NCI-H1436 (cell line): ENCODE results near the gene CEP68.
A peak's percentile ranks its signal among the peaks of the same experiment; 100 is the strongest.
"Not testable (repeated sequence)": the region's sequence is repeated elsewhere in the genome, so short reads cannot be mapped to it uniquely, and the experiment has no call there.

ENCODE experiments used
- DNase-seq: peaks from one replicate; lab custom pipeline; 2025; lab: John Stamatoyannopoulos, UW

The CEP68 gene

DNA sequence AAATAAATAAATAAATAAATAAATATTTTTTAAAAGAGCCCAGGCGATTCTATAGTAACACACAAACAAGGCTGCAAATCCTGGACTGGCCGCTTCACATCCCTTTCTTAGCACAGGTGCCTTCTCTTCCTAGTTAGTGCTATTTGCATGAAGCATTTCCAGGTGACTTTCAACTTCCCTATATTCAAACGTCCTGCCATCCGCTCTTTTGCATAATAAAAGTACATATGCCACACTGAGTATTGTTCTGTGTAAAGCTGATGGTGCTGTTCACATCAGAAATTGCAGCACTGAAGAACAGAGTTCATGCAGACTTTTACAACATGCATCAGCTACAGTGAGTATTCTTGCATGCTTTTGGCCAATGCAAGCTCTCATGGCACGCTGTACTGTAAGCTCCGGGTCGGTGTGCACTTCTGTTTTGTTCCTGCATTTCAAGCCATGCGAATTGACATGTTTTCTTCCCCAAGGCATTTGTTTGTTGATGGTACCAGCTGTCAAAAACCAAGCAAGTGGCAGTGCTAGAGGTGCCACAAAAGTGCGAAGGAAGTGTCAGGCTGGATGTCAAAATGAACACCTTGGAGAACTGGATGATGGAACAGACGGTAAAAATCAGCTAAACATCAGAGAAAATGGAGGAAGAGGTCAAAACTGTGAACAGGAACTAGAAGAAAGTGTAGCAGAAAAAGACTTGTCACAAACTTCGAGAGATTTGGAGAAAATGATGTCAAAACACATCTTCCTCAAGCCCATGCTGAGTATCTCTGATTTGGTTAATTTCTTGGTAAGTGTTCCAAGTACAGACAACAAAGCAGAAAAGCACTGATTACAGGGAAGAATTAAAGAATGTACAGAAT, 25.5 kb upstream of the CEP68 start:
- no peak for DNase-seq

DNA sequence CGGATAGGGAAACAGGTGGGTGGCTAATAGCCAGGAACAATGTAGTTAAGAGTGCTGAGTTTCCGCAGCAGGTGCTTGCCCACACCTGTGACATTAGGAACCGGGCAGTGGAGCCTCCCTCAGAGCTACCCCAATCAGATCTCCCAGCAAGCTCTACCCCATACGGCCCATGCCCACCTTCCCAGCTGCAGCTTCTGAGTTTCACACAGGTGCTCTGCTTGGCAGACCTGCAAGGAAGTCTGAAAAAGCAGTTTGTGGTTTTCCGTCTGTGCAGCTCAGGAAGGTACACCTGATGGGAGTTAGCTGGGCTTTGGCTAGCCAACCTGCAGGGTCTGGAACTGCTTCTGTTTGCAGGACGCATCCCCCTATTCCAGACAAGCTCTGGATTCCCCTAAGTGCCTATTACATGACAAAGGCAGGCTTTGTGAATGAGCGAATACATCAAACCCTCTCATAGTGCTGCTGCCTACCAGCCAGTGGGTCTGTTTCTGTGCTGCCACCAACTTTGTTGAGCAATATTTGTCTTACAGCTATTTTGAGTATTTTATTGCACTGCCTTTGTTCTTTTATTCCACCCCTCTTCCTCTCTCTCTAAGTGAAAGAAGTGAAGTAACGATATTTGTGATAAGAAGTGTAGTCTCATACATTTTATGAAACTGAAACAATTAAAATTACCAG, 24.7 kb upstream of the CEP68 start:
- no peak for DNase-seq

DNA sequence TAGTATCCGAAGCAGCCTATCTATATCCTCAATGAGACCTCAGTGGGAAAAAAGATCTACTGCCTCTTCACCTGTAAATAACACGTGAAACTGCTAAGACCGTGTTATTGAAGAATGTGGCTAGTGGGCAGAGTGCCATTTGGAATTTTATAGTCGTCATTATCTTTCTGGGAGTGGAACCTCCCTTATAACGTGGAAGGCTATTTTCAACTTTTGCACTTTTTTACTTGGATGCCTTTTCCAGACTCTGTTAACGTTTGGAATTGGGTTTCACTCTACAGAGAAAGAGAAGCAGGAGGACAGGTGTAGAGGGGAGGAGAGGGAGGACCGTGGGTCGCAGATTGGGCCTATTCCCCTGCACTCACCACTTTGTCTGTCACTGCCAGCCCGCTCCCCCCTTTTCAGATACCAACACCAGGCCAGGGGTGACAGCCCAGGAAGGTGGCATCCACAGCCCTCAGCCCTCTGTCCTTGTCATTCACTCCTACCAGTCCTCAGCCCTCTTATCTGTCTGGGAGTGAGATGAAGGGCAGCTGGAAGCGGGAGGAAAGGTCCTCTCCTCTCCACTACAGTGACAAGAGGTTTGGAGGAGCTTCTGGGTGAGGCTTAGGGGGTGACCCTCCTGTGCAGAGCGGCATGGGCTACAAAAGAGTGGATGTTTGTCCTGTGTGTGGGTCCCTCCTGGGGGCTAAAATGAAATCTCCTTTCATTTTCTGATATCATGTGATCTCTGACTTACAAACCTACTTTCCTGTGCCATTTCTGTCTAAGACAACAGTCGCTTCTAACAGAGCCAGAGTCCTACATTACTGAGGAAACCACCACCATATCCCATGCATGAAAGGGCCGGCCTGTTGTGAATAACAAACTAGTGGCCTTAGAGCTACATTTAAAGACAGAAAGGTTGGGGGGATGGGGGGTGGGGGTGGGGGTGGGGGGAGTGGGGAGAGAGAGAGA, 23.9 kb upstream of the CEP68 start:
- DNase-seq, result no peak

DNA sequence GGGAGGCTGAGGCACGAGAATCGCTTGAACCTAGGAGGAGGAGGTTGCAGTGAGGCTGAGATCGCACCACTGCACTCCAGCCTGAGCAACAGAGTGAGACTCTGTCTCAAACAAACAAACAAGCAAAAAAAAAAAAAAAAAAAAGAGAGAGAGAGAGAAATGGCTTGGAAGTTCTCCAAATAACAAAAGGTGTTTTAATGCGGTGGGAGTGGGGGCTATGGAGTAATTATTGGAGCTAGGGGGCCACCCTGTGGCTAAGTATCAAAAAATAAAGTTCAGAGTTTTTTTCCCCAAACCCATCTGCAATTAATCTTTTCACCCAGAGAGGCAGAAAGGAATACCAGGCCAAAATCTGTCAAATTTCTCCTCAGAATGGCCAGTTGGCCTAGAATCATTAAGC, 23.0 kb upstream of the CEP68 start:
- no peak for DNase-seq

DNA sequence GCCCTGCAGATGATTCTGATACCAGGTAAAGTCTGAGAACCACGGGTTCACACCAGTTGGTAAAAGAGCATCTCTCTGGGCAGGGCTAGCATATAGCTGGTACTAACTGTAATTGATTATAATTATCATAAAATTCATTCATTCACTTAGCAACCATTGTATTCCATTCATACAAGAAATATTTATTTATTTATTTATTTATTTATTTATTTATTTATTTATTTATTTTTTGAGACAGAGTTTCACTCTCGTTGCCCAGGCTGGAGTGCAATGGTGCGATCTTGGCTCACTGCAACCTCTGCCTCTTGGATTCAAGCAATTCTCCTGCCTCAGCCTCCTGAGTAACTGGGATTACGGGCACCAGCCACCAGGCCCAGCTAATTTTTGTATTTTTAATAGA, 22.5 kb upstream of the CEP68 start:
- not testable (repeated sequence) for DNase-seq

DNA sequence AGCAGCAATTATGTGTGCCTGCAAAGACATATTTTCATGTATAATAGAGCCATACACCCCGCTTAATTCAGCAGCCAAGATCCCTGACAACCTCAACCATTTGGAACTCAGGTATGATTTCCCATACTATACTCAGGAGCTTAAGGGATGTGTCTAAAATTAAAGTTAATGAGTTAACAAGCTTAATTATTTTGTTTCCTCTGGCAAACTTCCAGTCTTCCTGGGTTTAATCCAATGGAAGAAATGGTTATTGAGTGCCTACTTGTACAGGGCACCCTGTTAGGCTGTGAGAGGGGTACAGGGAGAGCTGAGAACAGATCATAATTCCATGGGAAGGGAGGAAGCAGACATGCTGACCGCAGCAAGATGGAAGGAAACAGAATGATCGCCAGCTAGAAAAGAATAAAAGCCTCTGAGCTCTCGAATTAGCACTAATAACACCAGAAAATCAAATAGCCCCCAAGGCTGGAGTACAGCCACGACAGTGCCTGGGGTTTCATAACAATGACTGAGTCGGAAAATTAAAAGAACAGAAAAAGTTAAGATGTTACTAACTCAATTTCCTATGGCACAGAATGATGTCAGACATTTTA, 20.8 kb upstream of the CEP68 start:
- no peak for DNase-seq

DNA sequence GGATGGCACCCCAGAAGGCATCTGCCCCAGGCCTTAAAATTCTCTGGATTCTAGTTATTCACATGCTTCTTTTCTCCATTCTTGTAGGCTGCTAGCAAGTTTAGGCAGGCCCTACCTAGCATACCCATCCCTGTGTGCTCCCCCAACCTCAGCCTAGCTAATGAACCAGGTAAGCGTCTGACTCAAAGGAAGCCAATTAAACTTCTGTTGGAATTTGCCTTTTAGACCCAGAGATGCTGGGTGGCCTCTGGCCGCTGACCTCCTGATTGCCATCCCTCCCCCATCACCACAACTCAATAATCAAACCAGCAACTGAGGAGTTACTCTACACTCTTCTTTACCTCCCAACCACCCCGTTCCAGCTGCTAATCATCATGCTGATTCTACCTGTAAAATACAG, 19.0 kb upstream of the CEP68 start:
- DNase-seq, result no peak

DNA sequence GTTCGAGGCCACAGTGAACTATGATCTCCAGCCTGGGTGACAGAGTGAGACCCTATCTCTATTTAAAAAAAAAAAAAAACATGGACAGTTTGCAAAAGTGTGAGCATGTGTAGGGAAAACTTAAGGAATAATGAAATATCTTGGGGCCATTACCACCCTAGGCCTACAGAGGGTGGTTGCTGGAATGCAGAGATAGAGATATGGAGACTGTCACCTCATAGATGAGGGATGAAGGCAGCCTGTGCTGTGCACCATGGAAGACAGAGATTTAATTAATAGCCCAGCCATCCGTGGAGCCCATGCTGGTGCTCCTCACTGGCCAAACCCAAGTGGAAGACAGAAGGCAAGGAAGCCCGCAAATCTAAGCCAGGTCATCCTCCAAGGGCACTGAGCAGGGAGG, 16.6 kb upstream of the CEP68 start:
- DNase-seq, result no peak

DNA sequence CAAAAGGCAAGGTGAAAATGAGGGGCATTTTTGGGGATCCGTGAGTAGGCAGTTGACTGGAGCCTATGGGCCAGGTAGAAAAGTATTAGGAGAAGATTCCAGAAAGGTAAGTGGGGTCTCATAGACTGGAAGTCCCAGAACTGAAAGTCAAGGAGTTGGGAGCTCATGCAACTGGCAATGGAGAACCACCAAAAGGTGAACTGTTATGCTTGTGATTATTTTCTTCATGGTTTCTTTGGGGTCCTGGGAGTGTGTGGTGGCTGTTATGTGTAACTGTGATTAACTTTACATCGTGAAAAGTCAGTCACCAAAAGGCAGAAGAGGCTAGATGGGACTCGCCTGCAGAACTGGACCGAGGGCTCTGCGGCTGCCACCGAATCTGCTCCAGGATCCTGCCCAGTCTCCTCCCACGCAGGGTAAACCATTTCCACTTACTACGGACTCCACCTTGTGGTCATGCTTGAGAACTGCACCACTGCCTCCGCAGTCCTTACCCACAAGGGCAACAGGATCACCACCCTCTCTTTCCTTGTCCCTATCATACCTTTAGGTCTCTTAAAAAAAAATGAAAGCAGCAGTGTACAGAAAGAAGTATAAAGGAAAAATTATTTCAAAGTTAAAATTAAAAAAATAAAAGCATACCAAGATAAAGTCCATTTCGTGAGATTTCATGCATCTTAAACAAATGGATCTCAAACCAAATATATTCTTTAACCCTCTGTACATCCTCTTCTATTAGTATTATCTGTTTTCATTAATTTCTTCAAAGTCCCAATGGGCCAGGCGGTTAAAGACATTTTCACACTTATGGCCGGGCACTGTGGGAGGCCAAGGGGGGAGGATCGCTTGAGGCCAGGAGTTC, 15.6 kb upstream of the CEP68 start:
- DNase-seq, result peak; percentile 67

DNA sequence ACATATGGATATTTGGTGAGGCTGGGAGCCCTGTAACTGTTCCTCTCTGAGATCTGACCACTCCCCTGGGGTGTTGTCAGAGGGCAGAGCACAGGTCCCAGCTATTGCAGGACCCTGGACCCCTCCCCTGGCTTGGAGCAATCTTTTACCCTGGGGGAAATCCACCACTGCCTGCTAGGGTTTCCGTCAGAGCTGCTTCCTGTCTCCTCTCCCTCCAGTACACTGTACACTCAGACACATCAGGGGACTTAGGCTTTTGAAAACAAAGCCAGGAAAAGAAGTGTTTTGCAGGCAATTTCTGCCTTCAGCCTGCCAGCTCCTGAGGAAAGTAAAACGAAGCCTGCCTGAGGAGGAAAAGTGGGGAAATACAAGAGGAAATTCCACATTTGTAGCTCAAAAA, 13.2 kb upstream of the CEP68 start:
- no peak for DNase-seq

DNA sequence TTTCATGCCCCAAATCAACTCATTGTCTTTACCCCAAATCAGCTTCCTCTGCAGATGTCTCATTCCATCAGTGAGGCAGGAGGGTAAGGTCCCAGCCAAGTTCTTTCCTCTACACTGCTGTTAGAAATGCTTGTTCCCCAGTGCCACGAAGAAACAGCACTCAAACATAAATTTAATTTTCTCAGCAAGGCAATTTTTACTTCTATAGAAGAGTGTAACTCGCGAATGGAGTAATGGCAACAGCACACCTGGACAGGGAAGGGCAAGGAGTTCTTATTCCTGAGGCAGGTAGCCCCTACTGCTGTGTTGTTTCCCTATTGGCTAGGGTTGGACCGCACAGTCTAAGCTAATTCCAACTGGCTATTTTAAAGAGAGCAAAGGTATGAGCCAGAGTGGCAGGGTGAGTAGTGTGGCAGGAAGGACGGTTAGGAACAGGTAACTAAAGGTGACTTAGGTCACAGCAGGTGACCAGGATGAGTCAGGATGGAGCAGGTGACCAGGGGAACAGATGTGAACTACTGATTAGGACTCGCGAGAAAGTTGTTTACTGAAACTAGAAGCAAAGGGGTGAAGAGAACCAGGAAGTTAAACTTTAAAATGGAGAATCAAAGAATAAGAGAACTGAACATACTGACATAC, 12.0 kb upstream of the CEP68 start:
- no peak for DNase-seq

DNA sequence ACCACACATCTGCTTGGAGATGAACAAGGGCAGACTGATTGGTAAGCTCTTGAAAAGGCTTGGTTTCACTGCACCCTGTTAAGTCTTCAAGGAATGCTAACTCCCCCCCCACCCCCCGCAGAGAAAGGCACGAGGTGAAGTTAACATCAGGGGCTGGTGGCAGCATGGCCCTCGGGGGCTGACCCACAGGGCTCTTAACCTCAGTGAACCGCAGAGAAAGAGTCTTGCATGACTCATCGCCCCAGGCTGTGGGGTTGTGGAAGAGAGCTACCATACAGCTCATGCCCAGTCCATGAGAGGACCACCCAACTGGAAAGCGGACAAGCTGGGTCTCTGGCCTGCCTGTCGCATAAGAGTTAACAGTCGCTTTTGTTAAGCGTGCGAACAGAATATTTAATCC, 10.6 kb upstream of the CEP68 start:
- DNase-seq, result no peak

DNA sequence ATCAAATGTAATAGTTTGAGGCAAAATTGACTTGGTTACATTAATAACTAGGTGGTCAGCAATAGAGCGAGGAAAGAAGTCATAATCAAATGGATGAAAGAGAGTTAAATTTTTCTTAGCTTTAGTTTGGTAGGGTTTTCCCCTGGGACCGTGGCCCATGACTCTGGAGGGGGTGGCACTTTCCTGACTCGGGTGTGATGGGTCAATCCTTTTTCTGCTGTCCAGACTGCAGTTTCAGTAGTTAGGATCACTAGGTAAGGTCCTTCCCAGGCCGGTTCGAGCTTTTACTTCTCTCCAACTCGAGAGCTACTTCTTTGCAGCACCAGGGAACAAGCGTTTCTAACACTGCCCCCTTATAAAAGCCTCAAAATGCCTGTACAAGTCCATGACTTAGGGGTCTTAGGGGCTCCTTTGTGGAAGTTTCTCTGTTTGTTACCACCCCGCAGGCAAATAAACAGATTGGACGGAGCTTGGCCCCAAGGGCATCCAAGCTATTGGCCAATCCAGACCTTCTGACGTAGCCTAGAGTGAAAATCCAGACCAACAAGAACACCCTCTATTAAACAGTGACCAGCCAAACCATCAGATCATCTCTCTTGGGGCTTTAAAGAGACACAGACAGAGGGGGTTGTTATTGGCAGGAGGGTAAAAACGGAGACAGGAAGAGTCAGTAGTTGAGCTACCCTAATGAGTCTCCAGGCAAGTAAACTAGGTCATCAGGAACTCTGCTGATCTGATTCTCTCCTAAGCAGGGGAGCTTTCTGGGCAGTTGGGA, 9.4 kb upstream of the CEP68 start:
- DNase-seq, result no peak

DNA sequence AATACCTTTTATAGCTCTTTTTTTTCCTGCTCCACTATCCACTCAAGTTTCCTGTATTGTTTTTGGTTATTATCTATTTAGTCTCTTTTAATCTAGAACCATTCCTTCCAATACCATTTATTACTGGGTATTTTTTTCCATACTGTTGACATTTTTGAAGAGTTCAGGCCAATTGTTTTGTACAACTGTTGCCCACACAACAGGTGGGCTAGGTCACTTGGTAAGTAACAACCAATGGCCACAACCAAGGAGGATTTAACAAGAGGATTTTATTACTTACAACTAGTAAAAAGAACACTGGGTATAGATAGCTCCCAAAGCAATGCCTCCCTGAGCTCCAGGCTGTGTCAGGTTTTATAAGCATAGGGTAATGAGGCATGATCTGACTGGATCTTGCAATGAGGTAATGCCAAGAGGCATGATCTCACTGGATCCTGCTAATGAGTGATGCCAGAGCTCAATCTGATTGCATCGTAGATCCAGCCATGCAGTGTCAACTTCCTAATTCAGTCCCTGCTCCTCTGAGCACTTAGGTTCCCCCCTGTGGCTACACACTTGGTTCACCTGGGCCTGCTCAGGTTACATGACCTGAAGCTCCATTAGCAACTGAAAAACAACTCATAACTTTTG, 7.1 kb upstream of the CEP68 start:
- no peak for DNase-seq

DNA sequence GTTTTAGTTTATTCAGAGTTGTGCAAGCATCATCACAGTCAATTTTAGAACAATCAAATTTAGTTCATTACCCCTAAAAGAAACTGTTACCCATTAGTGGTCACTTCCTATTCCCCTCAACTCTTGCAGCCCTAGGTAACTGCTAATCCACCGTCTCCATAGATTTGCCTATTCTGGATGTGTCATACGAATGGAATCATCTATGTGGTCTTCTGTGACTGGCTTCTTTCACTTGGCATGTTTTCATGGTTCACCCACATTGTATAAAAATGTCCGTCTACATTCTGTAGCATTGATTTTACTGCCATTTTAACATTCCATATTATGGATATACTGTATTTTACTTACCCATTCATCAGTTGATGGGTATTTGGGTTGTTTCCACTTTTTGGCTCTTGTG, 5.3 kb upstream of the CEP68 start:
- no peak for DNase-seq

DNA sequence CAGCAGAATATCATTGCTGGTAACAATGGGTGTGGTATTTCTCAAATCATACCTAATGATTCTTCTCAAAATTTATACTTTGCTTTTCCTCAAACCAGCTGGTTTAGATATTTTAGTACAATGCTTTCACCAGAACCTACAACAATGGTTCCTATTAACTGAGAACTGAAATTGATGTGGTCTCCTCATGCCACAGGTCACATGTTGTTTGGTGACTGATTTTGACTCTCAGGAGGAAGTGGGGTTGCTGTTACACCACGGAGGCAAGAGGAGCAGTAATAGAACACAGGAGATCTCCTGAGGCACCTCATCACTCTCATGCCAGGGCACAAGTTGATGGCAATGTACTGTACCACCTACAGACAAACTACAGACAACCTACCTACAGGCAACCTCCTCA, 3.0 kb upstream of the CEP68 start:
- no peak for DNase-seq

DNA sequence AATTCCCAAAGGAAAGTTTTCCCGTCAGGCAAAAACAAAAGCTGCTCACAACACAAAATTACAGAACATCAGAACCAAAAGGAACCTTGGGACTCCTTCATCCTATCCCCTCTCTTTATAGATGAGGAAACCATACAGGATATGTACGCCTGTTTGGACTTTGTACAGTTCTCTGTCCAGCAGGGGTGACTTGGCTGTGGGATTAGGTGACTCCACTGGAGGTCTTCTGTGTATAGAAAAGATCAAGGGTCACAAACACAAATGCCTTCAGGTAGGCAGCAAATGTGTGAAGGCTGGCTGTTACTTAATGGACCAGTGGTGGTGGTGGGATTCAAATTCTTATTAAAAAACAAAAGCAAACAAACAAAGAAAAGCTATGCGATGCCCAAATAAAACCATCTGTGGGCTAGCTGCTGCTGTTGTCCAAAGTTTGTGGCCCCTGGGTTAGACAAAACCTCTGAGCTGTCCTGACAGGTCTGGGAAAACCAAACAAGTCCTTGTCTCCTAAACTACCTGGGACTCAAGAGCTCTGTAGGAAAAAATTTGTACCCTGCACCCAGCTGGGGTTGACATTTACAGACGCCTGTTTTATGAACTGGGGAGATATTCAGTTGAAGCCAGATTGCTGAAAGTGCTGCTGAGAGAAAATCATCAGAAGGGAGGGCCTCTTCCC, 1.3 kb upstream of the CEP68 start:
- no peak for DNase-seq

DNA sequence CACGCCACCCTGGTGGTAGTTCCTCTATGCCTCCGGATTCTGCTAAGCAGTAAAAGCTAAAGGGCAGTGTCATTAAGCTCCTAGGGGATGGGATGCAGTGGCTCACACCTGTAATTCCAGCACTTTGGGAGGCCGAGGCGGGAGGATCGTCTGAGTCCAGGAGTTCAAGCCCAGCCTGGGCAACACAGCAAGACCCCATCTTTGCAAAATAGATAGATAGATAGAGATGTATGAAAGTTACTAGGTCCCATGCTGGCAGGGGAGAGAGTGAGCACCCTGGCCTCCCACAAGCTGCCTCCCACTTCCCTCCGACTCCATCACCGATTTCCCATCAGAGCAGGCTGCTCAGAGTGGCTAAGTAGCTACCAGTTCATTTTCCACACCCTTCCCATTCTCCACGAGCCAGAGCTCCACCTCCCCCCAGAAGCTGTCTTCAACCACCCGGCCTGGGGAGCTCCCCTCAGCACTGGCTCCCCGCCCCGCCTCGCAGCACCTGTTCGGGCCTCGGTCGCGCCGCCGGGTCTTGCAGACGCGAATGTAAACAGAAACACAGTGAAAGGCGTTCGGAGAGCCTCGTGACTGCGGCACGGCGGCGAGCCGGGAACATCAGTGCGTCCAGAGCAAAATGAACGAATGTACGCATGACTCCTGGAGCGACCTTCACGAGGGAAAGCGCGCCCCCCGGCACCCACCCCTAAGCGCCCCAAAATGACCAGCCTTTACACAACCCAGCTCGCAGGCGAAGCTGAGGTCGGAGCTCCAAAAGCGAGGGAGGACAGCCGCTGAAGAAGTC, 598 bp upstream of the CEP68 start:
- peak; percentile 60 for DNase-seq
